IMR-90 (cell line): ENCODE measurements around the gene ZBTB32. TPM values are rescaled to one million over a fixed set of nuclear protein-coding genes. Genes with fewer than 3 reads are reported as not detected.

Experiments
- ATAC-seq: fragments of 200-7000 bp; cut with Tn5 transposase; 2 replicates; pipeline ENCODE4 v1.9.1; 2020; ENCODE audit warnings: low read depth, mild to moderate bottlenecking, moderate library complexity
- BruUV-seq: library from RNA; stranded (reverse); fragments of 400-500 nt; replicated peaks from 2 replicates; lab custom pipeline; 2021; lab: Mats Ljungman, UMichigan
- CTCF ChIA-PET: fragments of 300-600 bp; formaldehyde crosslinking; extraction: SDS; loops from one replicate; lab custom pipeline; 2021; ENCODE audit warnings: antibody characterized with exemption; lab: Yijun Ruan, JAX
- POLR2A ChIA-PET: fragments of 300-600 bp; sonication (Branson Sonifier 250); formaldehyde crosslinking; loops from one replicate; lab custom pipeline; 2022; ENCODE audit warnings: antibody characterized with exemption; ENCODE audit not compliant: unreplicated experiment; lab: Charles Lee
- DNase-seq: peaks from one replicate; pipeline ENCODE4 v3.0.0; 2013
- H2AFZ ChIP-seq: replicated peaks from 2 replicates; pipeline ENCODE3; 2013; ENCODE audit warnings: low read length, mild to moderate bottlenecking; ENCODE audit not compliant: poor library complexity
- H2AK5ac ChIP-seq: 2 replicates; pipeline ENCODE4 v1.6.1; 2013; ENCODE audit warnings: low read depth, low read length, inconsistent platforms
- H2AK9ac ChIP-seq: replicated peaks from 2 replicates; pipeline ENCODE3; 2013; ENCODE audit warnings: mild to moderate bottlenecking, low read depth, low read length, moderate library complexity; ENCODE audit not compliant: poor library complexity
- H2BK120ac ChIP-seq: 2 replicates; pipeline ENCODE4 v1.6.1; 2013; ENCODE audit warnings: low read depth, low read length, inconsistent platforms
- H2BK15ac ChIP-seq: 3 replicates; pipeline ENCODE4 v1.6.1; 2013; ENCODE audit warnings: low read depth, low read length, inconsistent platforms
- H2BK20ac ChIP-seq: 2 replicates; pipeline ENCODE4 v1.6.1; 2013; ENCODE audit warnings: low read depth, mild to moderate bottlenecking, inconsistent platforms, low read length, moderate library complexity
- H2BK5ac ChIP-seq: 2 replicates; pipeline ENCODE4 v1.6.1; 2013; ENCODE audit warnings: mild to moderate bottlenecking, low read depth, low read length, inconsistent platforms; ENCODE audit not compliant: poor library complexity, severe bottlenecking
- H3K14ac ChIP-seq: replicated peaks from 2 replicates; pipeline ENCODE4 v1.6.1; 2013; ENCODE audit warnings: low read depth, low read length, inconsistent platforms
- H3K18ac ChIP-seq: 2 replicates; pipeline ENCODE4 v1.6.1; 2013; ENCODE audit warnings: low read depth, low read length, control low read depth
- H3K23ac ChIP-seq: 2 replicates; pipeline ENCODE4 v1.6.1; 2013; ENCODE audit warnings: low read depth, low read length, inconsistent platforms
- H3K27ac ChIP-seq: 2 replicates; pipeline ENCODE4 v1.5.1; 2013; ENCODE audit warnings: mild to moderate bottlenecking, control low read depth, low read length; ENCODE audit not compliant: insufficient read depth
- H3K27me3 ChIP-seq: 2 replicates; pipeline ENCODE4 v1.6.1; 2013; ENCODE audit warnings: low read length; ENCODE audit not compliant: control insufficient read depth, insufficient read depth
- H3K36me3 ChIP-seq: 2 replicates; pipeline ENCODE4 v1.6.1; 2013; ENCODE audit warnings: low read length, mixed read lengths; ENCODE audit not compliant: control insufficient read depth, insufficient read depth
- H3K4ac ChIP-seq: 2 replicates; pipeline ENCODE4 v1.6.1; 2013; ENCODE audit warnings: low read depth, low read length, inconsistent platforms
- H3K4me1 ChIP-seq: 2 replicates; pipeline ENCODE4 v1.6.1; 2013; ENCODE audit warnings: low read length, mixed read lengths; ENCODE audit not compliant: control insufficient read depth, insufficient read depth
- H3K4me2 ChIP-seq: 2 replicates; pipeline ENCODE4 v1.6.1; 2013; ENCODE audit warnings: low read depth, mild to moderate bottlenecking, control low read depth, low read length, moderate library complexity
- H3K4me3 ChIP-seq: 2 replicates; pipeline ENCODE4 v1.5.1; 2013; ENCODE audit warnings: low read depth, mild to moderate bottlenecking, control low read depth, low read length, moderate library complexity; ENCODE audit not compliant: insufficient read depth
- H3K56ac ChIP-seq: 2 replicates; pipeline ENCODE4 v1.6.1; 2013; ENCODE audit warnings: low read length, inconsistent platforms; ENCODE audit not compliant: insufficient read depth; ENCODE audit errors: extremely low read depth
- H3K79me1 ChIP-seq, 2 experiments: 2 replicates each; pipeline ENCODE4 v1.6.1; 2013; ENCODE audit warnings: low read length in 2 of 2, inconsistent platforms in 1 of 2, low read depth in 1 of 2
- H3K9ac ChIP-seq: 2 replicates; pipeline ENCODE4 v1.6.1; 2013; ENCODE audit warnings: low read depth, low read length, control low read depth
- H3K9me1 ChIP-seq: 2 replicates; pipeline ENCODE4 v1.6.1; 2013; ENCODE audit warnings: low read length, inconsistent platforms; ENCODE audit not compliant: insufficient read depth
- H3K9me3 ChIP-seq: 2 replicates; pipeline ENCODE4 v1.6.1; 2013; ENCODE audit warnings: low read length; ENCODE audit not compliant: control insufficient read depth, insufficient read depth
- H4K20me1 ChIP-seq: 2 replicates; pipeline ENCODE4 v1.6.1; 2013; ENCODE audit warnings: low read length, inconsistent platforms; ENCODE audit not compliant: insufficient read depth
- H4K5ac ChIP-seq: 2 replicates; pipeline ENCODE4 v1.6.1; 2013; ENCODE audit warnings: mild to moderate bottlenecking, low read depth, low read length, control low read depth
- H4K8ac ChIP-seq, 2 experiments: 2 replicates each; pipeline ENCODE4 v1.6.1; 2013; ENCODE audit warnings: low read depth in 2 of 2, low read length in 2 of 2, control low read depth in 1 of 2, inconsistent platforms in 1 of 2
- H4K91ac ChIP-seq: 2 replicates; pipeline ENCODE4 v1.6.1; 2013; ENCODE audit warnings: low read depth, low read length, inconsistent platforms; ENCODE audit not compliant: insufficient read depth
- CEBPB ChIP-seq: IDR thresholded peaks from 2 replicates; pipeline ENCODE4 v1.6.1; 2012; ENCODE audit warnings: low read depth, low read length, improper control_type of control experiment
- FOS ChIP-seq: fragments of 150-350 bp; IDR thresholded peaks from 2 replicates; pipeline ENCODE4 v1.6.1; 2016; ENCODE audit warnings: low read depth, low read length
- NFE2L2 ChIP-seq: fragments of 150-350 bp; IDR thresholded peaks from 2 replicates; pipeline ENCODE4 v1.6.1; 2016; ENCODE audit warnings: low read depth, mild to moderate bottlenecking, low read length
- RAD21 ChIP-seq: IDR thresholded peaks from 2 replicates; pipeline ENCODE4 v1.6.1; 2012; ENCODE audit warnings: low read length, improper control_type of control experiment
- SMC3 ChIP-seq: fragments of 150-350 bp; IDR thresholded peaks from 2 replicates; pipeline ENCODE4 v1.6.1; 2016; ENCODE audit warnings: low read depth, mild to moderate bottlenecking, antibody characterized with exemption, low read length, moderate library complexity
- WGBS, 2 experiments: methylation state at CpG; one replicate each; pipeline versions ENCODE4 v1.1.5 to v1.1.7; 2013; ENCODE audit warnings: missing lambda C conversion rate in 2 of 2; ENCODE audit not compliant: insufficient read length in 1 of 2; ENCODE audit errors: extremely low coverage in 2 of 2; 5-methylcytosine and 5-hydroxymethylcytosine counted together
- dilution Hi-C: fragments of 300-500 bp; cut with HindIII; formaldehyde crosslinking; loops from one replicate; pipeline ENCODE4 v1.14.3; 2018; ENCODE audit warnings: low sequenced_read_pairs; ENCODE audit not compliant: unreplicated experiment
- in situ Hi-C: fragments of 300-500 bp; cut with MboI; formaldehyde crosslinking; loops from 3 replicates; pipeline ENCODE4 v1.14.3; 2019; ENCODE audit warnings: low sequenced_read_pairs, inconsistent platforms, mixed read lengths
- intact Hi-C: fragments of 100-400 bp; cut with micrococcal nuclease; formaldehyde crosslinking; loops from 2 replicates; pipeline ENCODE4 v1.10.0; 2022
- polyA plus RNA-seq, 3 experiments: library from polyadenylated mRNA; depleted of rRNA; stranded (reverse); fragments of >200 nt; gene quantifications; 2 replicates each; pipeline ENCODE4 v1.2.3, GENCODE V29; 2012; ENCODE audit warnings: low replicate concordance in 1 of 3
- total RNA-seq: library from RNA; depleted of rRNA; stranded (reverse); fragments of >200 nt; gene quantifications from 2 replicates; pipeline ENCODE4 v1.2.3, GENCODE V29; 2012
- TF ChIP-seq, protein P1 (sequence below): conservative IDR thresholded peaks from 2 replicates; pipeline ENCODE4 v1.5.1; 2012; ENCODE audit warnings: mild to moderate bottlenecking, low read depth, low read length, improper control_type of control experiment
- TF ChIP-seq, protein P2 (sequence below): fragments of 150-350 bp; IDR thresholded peaks from 2 replicates; pipeline ENCODE4 v1.6.1; 2016; ENCODE audit warnings: low read depth, mild to moderate bottlenecking, low read length, moderate library complexity, borderline replicate concordance

The ZBTB32 gene
- total and polyA plus RNA-seq, 2 of the 4 experiments (the other 2 are of a cell fraction) = not detected

DNA sequence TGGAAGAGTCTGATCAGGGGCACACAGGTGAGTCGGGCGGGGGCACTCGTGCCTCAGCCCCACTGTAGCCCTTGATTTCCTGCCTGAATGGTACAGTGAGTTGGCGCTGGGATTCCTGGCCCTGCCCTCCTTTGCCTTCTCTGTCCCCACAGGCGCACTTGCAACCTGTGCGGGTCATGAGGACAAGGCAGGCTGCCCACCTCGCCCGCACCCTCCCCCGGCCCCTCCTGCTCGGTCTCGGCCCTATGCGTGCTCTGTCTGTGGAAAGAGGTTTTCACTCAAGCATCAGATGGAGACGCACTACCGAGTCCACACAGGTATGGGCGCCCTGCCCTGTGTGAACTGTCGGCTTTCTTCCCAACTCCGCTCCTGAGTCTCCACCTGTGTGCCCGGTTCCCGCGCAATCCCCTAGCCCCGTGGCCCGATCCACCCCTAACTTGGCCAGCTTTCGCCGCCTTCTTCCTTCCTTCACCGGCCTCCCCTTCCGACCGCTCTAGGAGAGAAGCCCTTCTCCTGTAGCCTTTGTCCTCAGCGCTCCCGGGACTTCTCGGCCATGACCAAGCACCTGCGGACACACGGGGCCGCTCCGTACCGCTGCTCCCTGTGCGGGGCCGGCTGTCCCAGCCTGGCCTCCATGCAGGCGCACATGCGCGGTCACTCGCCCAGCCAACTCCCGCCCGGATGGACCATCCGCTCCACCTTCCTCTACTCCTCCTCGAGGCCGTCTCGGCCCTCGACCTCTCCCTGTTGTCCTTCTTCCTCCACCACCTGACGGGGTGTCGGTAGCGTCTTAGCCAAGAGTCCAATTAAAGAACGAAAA, 11.8 kb downstream of the ZBTB32 start:
- WGBS, 2 experiments = 8% methylated on average over 37 of the region's 52 CpGs; no CpG with 5 or more reads in 1 of the 2 experiments
- H3K9me3 ChIP-seq = no peaks in the 10 kb centered on the region
- no peak overlapping the region for H3K18ac ChIP-seq
- H3K79me1 ChIP-seq = peaks cover 4 to 31% of the 10 kb centered on the region in 2 experiments; a peak in 2 of 4 replicates
- H3K56ac ChIP-seq = no peak overlapping the region; the same call in 1 of the 2 replicates
- in situ Hi-C loops (loop anchor here (5.0 kb wide), 1 partner anchor 169 kb away; the partner anchor contains the start of gene TMEM147), dilution Hi-C loops (no loop called here), intact Hi-C loops (loop anchor here (2.0 kb wide), 2 partner anchors 29 to 71 kb away; partner anchors contain the start of genes PSENEN and U2AF1L4)
- DNase-seq (peak; percentile 30), ATAC-seq (peak; percentile 22)
- POLR2A ChIA-PET = no interaction called here
- BruUV-seq = no TSS peak
- peaks cover 14% of the 10 kb centered on the region for H3K4me1 ChIP-seq
- peak overlapping the region; percentile 91 for H3K4ac ChIP-seq
- peak overlapping the region; percentile 68 for H2AK5ac ChIP-seq
- peak overlapping the region; percentile 73 to 87 for H4K8ac ChIP-seq
- H3K36me3 ChIP-seq = peaks cover 6% of the 10 kb centered on the region; the same call in 1 of the 2 replicates
- H3K14ac ChIP-seq = peak overlapping the region; percentile 81; the same call in 1 of the 2 replicates
- no peaks in the 10 kb centered on the region for H3K27me3 ChIP-seq
- H3K9ac ChIP-seq = peak overlapping the region; percentile 57
- no peak overlapping the region; the same call in 2 of the 3 replicates for H2BK15ac ChIP-seq
- peak overlapping the region; percentile 84 for H2AK9ac ChIP-seq
- no peaks in the 10 kb centered on the region; the same call in 1 of the 2 replicates for H3K9me1 ChIP-seq
- H3K27ac ChIP-seq = peak overlapping the region; percentile 59
- H2BK5ac ChIP-seq = peak overlapping the region; percentile 32
- H3K4me3 ChIP-seq = peak overlapping the region; percentile 72
- H4K20me1 ChIP-seq = peaks cover 16% of the 10 kb centered on the region
- H3K4me2 ChIP-seq = peak overlapping the region; percentile 75
- peak overlapping the region; percentile 99 for H2AFZ ChIP-seq
- CTCF ChIA-PET = no interaction called here
- H3K23ac ChIP-seq = peak overlapping the region; percentile 55
- peak overlapping the region; percentile 12 for H2BK120ac ChIP-seq
- H4K5ac ChIP-seq = peak overlapping the region; percentile 43
- peak overlapping the region; percentile 74; the same call in 1 of the 2 replicates for H4K91ac ChIP-seq
- no peak for TF ChIP-seq RAD21
- TF ChIP-seq, protein P1, sequence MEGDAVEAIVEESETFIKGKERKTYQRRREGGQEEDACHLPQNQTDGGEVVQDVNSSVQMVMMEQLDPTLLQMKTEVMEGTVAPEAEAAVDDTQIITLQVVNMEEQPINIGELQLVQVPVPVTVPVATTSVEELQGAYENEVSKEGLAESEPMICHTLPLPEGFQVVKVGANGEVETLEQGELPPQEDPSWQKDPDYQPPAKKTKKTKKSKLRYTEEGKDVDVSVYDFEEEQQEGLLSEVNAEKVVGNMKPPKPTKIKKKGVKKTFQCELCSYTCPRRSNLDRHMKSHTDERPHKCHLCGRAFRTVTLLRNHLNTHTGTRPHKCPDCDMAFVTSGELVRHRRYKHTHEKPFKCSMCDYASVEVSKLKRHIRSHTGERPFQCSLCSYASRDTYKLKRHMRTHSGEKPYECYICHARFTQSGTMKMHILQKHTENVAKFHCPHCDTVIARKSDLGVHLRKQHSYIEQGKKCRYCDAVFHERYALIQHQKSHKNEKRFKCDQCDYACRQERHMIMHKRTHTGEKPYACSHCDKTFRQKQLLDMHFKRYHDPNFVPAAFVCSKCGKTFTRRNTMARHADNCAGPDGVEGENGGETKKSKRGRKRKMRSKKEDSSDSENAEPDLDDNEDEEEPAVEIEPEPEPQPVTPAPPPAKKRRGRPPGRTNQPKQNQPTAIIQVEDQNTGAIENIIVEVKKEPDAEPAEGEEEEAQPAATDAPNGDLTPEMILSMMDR = no peak
- no peak for TF ChIP-seq CEBPB
- TF ChIP-seq, protein P2, sequence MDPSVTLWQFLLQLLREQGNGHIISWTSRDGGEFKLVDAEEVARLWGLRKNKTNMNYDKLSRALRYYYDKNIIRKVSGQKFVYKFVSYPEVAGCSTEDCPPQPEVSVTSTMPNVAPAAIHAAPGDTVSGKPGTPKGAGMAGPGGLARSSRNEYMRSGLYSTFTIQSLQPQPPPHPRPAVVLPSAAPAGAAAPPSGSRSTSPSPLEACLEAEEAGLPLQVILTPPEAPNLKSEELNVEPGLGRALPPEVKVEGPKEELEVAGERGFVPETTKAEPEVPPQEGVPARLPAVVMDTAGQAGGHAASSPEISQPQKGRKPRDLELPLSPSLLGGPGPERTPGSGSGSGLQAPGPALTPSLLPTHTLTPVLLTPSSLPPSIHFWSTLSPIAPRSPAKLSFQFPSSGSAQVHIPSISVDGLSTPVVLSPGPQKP = no peak
- TF ChIP-seq FOS = no peak
- no peak for TF ChIP-seq SMC3
- TF ChIP-seq NFE2L2 = no peak
- H2BK20ac ChIP-seq = no peak overlapping the region
